Gastrocnemius medialis (tissue), 4 donors: ENCODE measurements around the gene DCPS.
"Not testable (repeated sequence)": the region's sequence is repeated elsewhere in the genome, so short reads cannot be mapped to it uniquely, and the experiment has no call there.

ENCODE experiments used
- CTCF ChIP-seq, 5 experiments: fragments of 450-650 bp in 3 of 5; fragments of 200-600 bp in 2 of 5; sonication (generic) in 2 of 5; IDR thresholded peaks in 4 of 5; conservative IDR thresholded peaks in 1 of 5; 1 replicate in 4 of 5; 2 replicates in 1 of 5; pipeline ENCODE4 v1.5.1; 2016 to 2019; ENCODE audit warnings: antibody characterized with exemption in 5 of 5, mild to moderate bottlenecking in 3 of 5, moderate library complexity in 3 of 5
- POLR2A ChIP-seq, 2 donors: fragments of 450-650 bp; IDR thresholded peaks; one replicate each; pipeline ENCODE4 v1.6.1; 2017; ENCODE audit warnings: antibody characterized with exemption in 2 of 2, mild to moderate bottlenecking in 2 of 2, moderate library complexity in 2 of 2

- TF ChIP-seq CTCF (IDR thresholded peaks at IDR 0.05 in 4 of 5, conservative IDR thresholded peaks at IDR 0.05 in 1 of 5); POLR2A (IDR thresholded peaks at IDR 0.05): not testable (repeated sequence)
These were observed 90.8 kb downstream of the DCPS start for GRCh38 chr11:126394634-126395072.
